LNCAP (cell line): ENCODE data around the gene SLC17A5.

Experiments used
- TF ChIP-seq, protein P1 (sequence below): fragments of 450-650 bp; IDR thresholded peaks from 2 replicates; pipeline ENCODE4 v1.5.1; 2017; ENCODE audit warnings: mild to moderate bottlenecking

The SLC17A5 gene

DNA sequence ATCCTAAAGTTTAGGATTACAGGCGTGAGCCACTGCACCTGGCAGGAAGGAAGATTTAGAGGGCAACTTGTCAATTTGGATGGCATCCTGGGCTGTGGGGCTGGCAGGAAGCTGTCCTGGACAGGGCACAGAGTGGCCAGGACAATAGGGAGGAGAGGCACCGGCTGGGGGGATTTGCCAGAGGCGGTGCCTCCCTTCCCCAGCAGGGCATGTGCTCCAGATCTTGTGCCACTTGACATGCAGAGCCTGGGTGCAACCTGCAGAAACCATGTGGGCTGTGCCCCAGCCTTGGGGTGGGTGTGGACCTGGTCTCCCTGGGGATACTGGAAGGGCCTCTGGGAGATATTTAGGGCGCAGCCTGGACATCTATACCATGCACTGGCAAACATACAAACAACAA lies 74.4 kb downstream of the SLC17A5 start:
- TF ChIP-seq, protein P1, sequence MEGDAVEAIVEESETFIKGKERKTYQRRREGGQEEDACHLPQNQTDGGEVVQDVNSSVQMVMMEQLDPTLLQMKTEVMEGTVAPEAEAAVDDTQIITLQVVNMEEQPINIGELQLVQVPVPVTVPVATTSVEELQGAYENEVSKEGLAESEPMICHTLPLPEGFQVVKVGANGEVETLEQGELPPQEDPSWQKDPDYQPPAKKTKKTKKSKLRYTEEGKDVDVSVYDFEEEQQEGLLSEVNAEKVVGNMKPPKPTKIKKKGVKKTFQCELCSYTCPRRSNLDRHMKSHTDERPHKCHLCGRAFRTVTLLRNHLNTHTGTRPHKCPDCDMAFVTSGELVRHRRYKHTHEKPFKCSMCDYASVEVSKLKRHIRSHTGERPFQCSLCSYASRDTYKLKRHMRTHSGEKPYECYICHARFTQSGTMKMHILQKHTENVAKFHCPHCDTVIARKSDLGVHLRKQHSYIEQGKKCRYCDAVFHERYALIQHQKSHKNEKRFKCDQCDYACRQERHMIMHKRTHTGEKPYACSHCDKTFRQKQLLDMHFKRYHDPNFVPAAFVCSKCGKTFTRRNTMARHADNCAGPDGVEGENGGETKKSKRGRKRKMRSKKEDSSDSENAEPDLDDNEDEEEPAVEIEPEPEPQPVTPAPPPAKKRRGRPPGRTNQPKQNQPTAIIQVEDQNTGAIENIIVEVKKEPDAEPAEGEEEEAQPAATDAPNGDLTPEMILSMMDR: no peak

DNA sequence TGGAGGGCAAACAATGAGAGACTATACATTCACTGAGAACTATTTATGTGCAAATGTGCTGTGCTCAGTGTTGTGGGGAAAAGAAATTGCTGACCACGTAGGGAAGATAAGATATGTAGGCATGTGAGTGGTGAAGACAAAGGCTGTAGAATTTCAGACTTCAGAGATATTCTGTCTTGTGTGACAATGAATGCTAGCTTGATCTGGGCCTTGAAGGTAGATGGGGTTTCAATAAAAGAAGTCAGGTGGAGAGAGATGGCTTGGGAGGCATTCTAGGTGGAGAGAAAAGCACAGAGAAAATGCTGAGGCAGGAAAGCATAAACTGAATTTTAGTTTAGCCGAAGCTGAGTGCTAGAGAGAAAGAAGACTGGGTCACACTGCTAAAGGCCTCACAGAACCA lies 76.1 kb downstream of the SLC17A5 start:
- TF ChIP-seq, protein P1: no peak

DNA sequence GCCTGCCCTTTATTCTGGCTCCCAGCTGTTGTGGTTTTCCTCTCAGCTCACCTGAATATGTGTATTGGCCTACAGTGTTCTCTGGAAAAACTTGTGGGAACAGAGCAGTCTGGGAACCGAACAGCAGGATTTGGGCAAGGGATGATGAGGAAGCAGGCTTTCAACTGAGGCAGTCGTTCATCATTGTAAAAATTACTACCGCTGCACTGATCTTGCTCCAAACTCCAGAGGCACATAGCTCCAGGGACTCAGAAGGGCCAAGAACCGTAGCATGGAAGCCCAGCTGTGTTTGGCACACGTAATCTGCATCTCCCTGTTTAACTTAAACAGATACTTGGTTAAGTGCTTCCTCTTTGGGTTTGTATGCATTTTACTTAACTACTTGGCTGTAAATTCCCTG lies 84.7 kb downstream of the SLC17A5 start:
- TF ChIP-seq, protein P1: no peak

DNA sequence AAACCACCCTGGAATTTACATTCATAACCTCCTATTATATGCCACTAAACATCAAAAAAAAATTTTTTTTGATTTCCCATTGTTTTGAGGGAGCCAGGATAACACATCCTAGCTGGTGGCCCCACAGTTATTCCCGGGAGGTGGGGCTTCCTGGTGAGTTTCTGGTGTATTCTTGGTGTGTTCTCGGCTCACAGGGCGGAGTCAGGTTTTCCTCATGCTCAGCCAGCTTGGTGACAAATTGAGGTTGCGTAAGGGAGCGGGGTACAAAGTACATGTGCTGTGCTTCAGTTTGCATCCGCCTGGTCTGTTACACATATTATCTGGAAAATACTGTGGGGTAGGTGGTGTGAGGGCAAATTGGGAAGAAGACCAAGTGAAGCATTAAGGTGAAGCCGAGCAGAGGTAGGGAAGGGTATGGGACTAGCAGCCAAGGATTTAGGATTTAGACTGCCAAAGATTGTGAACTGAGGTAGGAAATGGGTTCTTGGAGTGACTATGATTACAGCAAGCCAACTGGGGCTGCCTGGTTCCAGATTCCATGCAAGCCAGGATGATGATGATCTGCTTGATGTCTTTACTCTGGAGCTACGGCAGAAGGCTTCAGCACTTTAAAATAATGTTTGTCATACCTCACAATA lies 86.7 kb downstream of the SLC17A5 start:
- TF ChIP-seq, protein P1: no peak

DNA sequence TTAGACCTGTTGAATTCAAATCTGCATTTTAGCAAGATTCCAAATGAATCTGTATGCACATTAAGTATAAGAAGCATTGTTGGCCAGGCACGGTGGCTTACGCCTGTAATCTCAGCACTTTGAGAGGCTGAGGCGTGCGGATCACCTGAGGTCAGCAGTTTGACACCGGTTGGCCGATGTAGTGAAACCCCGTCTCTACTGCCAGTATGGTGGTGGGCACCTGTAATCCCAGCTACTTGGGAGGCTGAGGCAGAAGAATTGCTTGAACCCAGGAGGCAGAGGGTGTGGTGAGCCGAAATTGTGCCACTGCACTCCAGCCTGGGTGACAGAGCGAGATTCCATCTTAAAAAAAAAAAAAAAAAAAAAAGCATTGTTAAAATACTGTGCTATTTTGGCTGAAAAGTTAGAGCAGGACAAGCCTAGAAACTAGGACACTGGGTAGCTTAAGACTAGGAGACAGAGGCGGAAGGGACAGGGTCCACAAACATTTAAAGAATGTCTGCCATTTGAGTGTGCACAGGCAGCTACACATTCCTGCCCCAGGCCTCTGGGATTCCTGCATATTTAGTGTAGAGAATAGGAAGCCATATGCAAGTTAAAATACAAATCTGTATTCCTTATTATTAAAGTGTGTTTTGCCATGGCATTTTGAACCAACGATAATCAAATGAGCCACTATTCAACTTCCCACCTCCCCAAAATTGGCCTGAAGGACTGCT lies 87.9 kb downstream of the SLC17A5 start:
- TF ChIP-seq, protein P1: no peak

DNA sequence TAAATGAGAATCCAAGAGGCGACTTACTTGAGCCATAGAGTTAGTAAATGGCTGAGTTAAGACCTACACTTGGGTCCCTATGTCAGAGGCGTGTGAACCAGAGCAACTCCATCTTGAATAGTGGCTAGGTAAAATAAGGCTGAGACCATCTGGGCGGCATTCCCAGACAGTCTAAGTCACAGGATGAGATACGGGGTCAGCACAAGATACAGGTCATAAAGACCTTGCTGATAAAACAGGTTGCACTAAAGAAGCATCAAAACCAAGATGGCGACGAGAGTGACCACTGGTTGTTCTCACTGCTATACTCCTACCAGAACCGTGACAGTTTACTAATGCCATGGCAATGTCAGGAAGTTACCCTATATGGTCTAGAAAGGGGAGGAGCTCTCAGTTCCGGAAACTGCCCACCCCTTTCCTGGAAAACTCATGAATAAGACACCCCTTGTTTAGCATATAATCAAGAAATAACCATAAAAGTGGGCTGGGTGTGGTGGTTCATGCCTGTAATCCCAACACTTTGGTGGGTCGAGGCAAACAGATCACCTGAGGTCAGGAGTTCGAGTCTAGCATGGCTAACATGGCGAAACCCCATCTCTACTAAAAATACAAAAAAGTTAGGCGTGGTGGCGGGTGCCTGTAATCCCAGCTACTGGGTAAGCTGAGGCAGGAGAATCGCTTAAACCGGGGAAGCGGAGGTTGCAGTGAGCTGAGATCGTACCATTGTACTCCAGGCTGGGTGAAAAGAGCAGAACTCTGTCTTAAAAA lies 89.0 kb downstream of the SLC17A5 start:
- TF ChIP-seq, protein P1: no peak

DNA sequence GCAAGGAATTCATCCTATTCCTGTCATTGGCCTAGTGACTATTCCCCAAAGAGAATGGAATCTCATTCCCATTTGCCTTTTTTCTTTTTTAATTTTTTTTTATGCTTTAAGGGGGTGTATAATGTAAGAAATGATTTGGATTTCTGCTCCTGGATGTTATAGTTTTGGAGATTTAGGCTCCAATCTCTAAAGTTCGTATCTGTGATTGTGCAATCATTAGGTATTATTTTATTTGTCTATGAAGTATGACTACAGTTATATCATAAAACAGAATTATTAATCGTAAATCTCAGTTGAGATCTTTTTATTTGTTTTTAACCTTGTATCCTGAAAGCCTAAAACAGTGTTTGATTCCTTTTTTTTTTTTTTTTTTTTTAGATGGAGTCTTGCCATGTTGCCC lies 91.2 kb downstream of the SLC17A5 start:
- TF ChIP-seq, protein P1: no peak
